Measurements from ENCODE around the gene DHX36. TPM values are rescaled to one million over a fixed set of nuclear protein-coding genes. Genes with fewer than 3 reads are reported as not detected.

Gene DHX36
- 31.9 and 33.0 TPM in 2 replicates for total RNA-seq (2014; rRNA removed)
- 14.3 TPM for polyA plus RNA-seq (2012)

GRCh38 chr3:154323891-154324738, at the start of gene DHX36:
Gene DHX36 (minus strand): TSS chr3:154324487. CDS start chr3:154324416, 71 bp downstream.
- DNase-seq (ENCODE audit: low read depth), result peak; percentile 86

- DNase-seq (ENCODE audit: low read depth), result no peak
Observed at GRCh38 chr3:154367221-154367620, 42.9 kb upstream of the DHX36 start.

- no peak for DNase-seq (ENCODE audit: low read depth)
Observed at GRCh38 chr3:154364849-154365248, 40.6 kb upstream of the DHX36 start.

GRCh38 chr3:154361099-154361498, 36.8 kb upstream of the DHX36 start:
- DNase-seq (ENCODE audit: low read depth), result no peak

- no peak for DNase-seq (ENCODE audit: low read depth)
Observed at GRCh38 chr3:154356009-154356408, 31.7 kb upstream of the DHX36 start.

GRCh38 chr3:154349223-154349622, 24.9 kb upstream of the DHX36 start:
- DNase-seq (ENCODE audit: low read depth), result no peak

GRCh38 chr3:154345422-154346122, 21.3 kb upstream of the DHX36 start:
- no peak for DNase-seq (ENCODE audit: low read depth)

GRCh38 chr3:154338570-154338969, 14.3 kb upstream of the DHX36 start:
- no peak for DNase-seq (ENCODE audit: low read depth)

GRCh38 chr3:154338008-154338407, 13.7 kb upstream of the DHX36 start:
- no peak for DNase-seq (ENCODE audit: low read depth)

GRCh38 chr3:154334973-154335420, 10.7 kb upstream of the DHX36 start:
- peak; percentile 39 for DNase-seq (ENCODE audit: low read depth)

- no peak for DNase-seq (ENCODE audit: low read depth)
Observed at GRCh38 chr3:154327871-154328270, 3.6 kb upstream of the DHX36 start.

- no peak for DNase-seq (ENCODE audit: low read depth)
Observed at GRCh38 chr3:154324919-154325318, 632 bp upstream of the DHX36 start.

- DNase-seq (ENCODE audit: low read depth), result no peak
Observed at GRCh38 chr3:154316974-154317767, 7.1 kb downstream of the DHX36 start.

GRCh38 chr3:154314152-154314551, 10.1 kb downstream of the DHX36 start:
- no peak for DNase-seq (ENCODE audit: low read depth)

- peak; percentile 40 for DNase-seq (ENCODE audit: low read depth)
Observed at GRCh38 chr3:154310840-154311239, 13.4 kb downstream of the DHX36 start.

GRCh38 chr3:154307363-154307762, 16.9 kb downstream of the DHX36 start:
- no peak for DNase-seq (ENCODE audit: low read depth)

- no peak for DNase-seq (ENCODE audit: low read depth)
Observed at GRCh38 chr3:154304936-154305335, 19.4 kb downstream of the DHX36 start.

GRCh38 chr3:154304116-154304786, 20.0 kb downstream of the DHX36 start:
- peak; percentile 28 for DNase-seq (ENCODE audit: low read depth)

GRCh38 chr3:154301561-154301960, 22.7 kb downstream of the DHX36 start:
- peak; percentile 4 for DNase-seq (ENCODE audit: low read depth)

GRCh38 chr3:154294016-154294415, 30.3 kb downstream of the DHX36 start:
- no peak for DNase-seq (ENCODE audit: low read depth)

- DNase-seq (ENCODE audit: low read depth), result no peak
Observed at GRCh38 chr3:154290187-154290586, 34.1 kb downstream of the DHX36 start.
